Caki2 (cell line): ENCODE measurements around the gene ZDHHC8. TPM values are rescaled to one million over a fixed set of nuclear protein-coding genes. Genes with fewer than 3 reads are reported as not detected.
"Not testable (repeated sequence)": the region's sequence is repeated elsewhere in the genome, so short reads cannot be mapped to it uniquely, and the experiment has no call there.

Source experiments
- DNase-seq: peaks from one replicate; pipeline ENCODE4 v3.0.0-alpha.2; 2015; ENCODE audit warnings: low read depth
- in situ Hi-C: cut with HindIII; loops from 2 replicates; pipeline ENCODE4 v1.10.0; 2016; ENCODE audit warnings: low sequenced_read_pairs, low pct_unique_long_range_greater_than_20kb, mixed read lengths
- total RNA-seq: library from RNA; depleted of rRNA; stranded (reverse); fragments of >200 nt; shearing (Covaris generic); gene quantifications from 2 replicates; pipeline ENCODE4 v1.2.3, GENCODE V29; 2014; ENCODE audit warnings: low replicate concordance

The ZDHHC8 gene
- total RNA-seq, 1 experiment from 2014 or later: 12.6 TPM

DNA sequence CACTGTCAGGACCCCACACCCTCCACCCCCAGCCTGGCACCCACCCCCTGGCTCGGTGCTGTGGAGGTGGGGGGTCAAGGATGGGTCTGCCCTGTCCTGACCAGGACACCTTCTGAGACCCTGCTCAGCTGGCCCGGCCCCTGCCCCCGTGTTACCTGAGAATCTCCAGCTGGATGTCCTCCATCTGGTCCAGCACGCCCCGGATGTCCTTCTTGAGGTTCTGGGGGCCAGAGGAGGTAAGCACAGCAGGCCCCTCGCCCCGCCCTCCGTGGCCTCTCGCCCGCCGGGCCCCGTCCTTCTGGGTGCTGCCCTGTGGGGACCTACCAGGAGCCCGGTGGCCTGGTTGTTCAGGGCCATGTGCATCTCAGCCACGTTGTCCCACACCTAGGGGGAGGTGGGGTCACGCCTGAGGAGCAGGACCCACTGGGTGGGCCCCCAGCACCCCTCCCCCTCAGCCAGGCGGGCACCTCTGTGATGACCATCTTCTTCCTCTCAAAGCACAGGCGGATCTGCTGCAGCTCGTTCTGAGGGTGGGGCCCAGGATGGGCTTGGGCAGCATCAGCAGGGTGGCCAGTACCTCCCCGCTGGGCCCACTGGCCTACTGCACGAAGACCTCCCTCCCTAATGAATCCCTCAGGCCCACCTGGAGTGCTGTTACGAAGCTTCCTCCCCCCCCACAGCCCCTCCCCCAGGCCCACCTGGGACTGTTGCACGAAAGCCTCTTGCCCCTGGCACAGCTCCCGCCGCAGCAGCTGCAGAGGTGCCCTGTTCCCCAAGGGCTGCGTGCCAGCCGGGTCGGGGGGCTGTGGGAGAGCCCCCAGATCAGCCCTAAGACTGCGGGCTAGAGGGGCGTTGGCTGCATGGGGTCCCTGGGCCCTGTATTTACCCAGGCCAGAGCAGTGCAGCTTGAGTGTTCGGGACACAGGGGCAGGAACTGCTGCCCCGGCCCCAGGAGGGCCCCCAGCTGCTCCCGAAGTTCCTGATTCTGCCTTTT lies 17.9 kb downstream of the ZDHHC8 start:
- in situ Hi-C loops: no loop called here
- DNase-seq: no peak

GRCh38 chr22:20150381-20151275 lies 19.0 kb downstream of the ZDHHC8 start, which contains the start of gene CCDC188:
CCDC188 (minus strand) TSS chr22:20151055; CDS start chr22:20150986, 69 bp downstream.
- no peak for DNase-seq
- in situ Hi-C loops: no loop called here

DNA sequence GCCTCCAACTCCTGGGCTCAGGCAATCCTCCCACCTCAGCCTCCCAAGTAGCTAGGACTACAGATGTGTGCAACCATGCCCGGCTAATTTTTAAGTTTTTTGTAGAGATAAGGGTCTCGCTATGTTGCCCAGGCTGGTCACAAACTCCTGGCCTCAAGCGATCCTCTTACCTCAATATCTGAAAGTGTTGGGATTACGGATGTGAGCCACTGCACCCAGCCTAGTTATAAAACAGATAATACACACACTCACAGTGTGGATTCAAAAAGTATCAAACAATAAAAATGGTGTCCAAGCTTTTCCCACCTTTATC lies 19.6 kb downstream of the ZDHHC8 start:
- no peak for DNase-seq
- in situ Hi-C loops: no loop called here

DNA sequence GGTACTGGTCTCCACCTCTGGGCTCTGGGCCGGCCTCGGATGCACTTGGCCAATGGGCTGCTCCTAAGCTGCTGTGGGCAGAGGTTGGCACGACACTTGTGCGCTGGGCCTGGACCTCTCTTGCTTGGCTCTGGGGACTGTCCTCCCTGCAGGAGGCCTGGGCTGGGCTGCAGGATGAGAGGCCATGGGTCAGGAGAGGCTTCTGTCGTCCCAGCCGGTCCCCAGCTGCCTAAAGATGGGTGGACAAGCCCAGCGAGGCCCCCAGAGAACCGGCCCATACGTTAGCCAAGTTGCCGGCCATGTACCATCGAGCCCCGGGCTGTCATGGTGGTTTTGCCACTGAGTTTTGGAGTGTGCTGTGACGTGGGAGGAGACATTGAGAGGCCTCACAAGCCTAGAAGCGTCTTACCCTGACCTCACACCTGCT lies 20.9 kb downstream of the ZDHHC8 start:
- in situ Hi-C loops: no loop called here
- no peak for DNase-seq

DNA sequence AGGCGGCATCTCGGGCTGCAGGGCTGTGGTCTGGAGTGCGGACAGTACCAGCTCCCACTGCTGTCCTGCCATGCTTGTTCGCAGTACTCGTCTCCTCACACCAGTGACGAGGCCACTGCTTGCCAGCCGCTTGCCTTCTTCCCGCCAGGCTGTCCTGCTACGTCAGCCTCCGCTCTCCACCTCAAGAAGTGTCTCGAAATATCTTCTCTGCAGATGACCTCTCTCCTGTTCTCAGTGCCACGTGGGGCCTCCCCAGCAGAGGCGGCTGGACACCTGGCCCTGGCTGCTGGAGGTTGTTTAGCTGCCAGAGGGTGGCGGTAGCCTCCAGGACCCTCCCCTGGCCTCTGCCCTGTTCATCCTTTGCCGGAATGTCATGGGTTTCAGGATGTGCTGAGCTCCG lies 22.3 kb downstream of the ZDHHC8 start:
- in situ Hi-C loops: no loop called here
- DNase-seq: no peak

DNA sequence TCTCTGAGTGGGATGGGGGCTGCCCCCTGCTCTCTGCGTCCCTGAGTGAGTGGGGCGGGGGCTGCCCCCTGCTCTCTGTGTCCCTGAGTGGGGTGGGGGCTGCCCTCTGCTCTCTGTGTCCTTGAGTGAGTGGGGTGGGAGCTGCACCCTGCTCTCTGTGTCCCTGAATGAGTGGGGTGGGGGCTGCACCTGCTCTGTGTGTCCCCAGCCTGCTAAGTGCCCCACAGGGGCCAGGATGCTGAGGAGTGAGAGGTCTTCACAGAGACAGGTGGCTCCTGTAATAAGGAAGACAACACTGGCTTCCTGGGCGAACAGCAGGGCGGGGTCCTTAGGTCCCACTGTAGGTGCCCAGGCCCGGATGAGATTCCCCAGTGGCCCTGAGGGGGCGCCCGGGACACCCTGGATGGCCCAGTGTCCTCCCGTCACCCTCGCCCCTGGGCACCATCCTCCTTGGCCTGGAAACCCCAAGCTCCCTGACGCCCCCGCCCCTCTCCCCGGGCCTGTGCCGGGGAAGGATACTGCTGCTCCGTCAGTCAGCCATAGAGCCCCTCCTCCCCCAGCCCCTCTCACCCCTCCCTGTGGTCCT lies 23.1 kb downstream of the ZDHHC8 start:
- in situ Hi-C loops: no loop called here
- no peak for DNase-seq

DNA sequence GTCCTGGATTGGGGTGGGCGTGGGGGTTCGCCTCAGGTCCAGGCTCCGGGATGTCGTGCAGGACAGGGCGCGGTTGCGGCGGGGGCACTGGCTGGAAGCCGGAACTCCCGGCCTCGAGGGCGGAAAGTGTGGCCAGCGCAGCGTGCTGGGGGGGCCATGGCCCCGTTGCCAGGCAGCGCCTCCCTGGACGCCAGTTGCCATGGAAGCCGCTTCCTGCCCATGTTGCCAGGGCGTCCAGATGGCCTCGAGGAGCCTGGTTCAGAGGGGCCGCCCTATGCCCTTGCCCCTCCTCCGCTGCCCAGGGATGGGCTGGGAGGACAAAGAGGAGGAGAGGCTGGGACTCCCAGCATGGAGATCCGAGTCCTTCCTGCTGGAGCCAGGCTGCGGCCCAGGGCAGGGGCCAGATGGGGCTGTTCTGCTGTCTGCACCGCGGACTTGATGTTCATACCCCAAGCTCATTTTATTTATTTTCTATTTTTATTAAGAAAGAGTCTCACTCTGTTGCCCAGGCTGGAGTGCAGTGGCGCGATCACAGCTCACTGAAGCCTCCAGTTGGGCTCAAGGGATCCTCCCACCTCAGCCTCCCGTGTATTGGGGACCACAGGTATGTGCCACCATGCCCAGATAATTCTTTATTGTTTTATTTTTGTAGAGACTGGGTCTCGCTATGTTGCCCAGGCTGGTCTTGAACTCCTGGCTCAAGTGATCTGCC lies 23.9 kb downstream of the ZDHHC8 start:
- in situ Hi-C loops: no loop called here
- DNase-seq: no peak

DNA sequence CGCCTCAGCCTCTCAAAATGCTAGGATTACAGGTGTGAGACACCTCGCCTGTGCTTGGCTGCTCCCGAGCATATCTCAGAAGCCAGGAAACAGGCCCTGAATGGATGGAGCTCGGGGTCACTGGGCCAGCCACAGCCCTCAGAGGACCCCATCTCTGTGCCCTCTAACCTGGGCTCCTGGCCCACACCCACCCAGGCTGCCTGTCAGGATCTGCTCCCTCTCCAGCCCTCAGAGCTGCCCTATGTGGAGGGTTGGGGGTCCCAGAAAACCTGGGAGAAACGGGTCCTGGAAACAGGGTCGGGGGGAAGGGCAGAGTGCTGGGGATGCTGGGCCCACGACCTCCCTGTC lies 24.4 kb downstream of the ZDHHC8 start:
- no peak for DNase-seq
- in situ Hi-C loops: no loop called here

GRCh38 chr22:20156611-20157429 lies 25.2 kb downstream of the ZDHHC8 start:
- in situ Hi-C loops: no loop called here
- DNase-seq: peak; percentile 69

- DNase-seq: no peak
- in situ Hi-C loops: no loop called here
Measured at GRCh38 chr22:20157430-20158183, 26.0 kb downstream of the ZDHHC8 start.

- in situ Hi-C loops: no loop called here
- DNase-seq: no peak
Measured at GRCh38 chr22:20158391-20159036, 26.9 kb downstream of the ZDHHC8 start.

GRCh38 chr22:20159076-20159475 lies 27.5 kb downstream of the ZDHHC8 start:
- in situ Hi-C loops: no loop called here

GRCh38 chr22:20159531-20159930 lies 27.9 kb downstream of the ZDHHC8 start:
- DNase-seq, in situ Hi-C loops: not testable (repeated sequence)

More at GRCh38 chr22:20159076-20159475, 27.5 kb downstream of the ZDHHC8 start:
- no peak for DNase-seq

DNA sequence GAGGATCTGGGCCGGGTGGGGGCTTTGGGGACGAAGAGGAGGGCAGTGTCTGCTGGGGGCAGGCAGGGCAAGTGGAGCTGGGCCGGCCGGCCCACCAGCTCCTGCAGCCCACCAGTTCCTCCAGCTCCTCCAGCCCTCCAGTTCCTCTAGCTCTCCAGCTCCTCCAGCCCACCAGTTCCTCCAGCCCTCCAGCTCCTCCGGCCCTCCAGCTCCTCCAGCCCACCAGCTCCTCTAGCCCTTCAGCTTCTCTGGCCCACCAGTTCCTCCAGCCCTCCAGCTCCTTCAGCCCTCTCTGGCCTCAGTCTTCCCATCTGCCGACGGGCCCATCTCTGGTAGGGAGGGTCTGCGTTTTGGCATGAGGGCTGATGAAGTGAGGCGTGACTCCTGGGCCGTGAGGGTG lies 28.4 kb downstream of the ZDHHC8 start:
- no peak for DNase-seq
- in situ Hi-C loops: no loop called here

GRCh38 chr22:20164863-20165262 lies 33.3 kb downstream of the ZDHHC8 start:
- no peak for DNase-seq
- in situ Hi-C loops: no loop called here

DNA sequence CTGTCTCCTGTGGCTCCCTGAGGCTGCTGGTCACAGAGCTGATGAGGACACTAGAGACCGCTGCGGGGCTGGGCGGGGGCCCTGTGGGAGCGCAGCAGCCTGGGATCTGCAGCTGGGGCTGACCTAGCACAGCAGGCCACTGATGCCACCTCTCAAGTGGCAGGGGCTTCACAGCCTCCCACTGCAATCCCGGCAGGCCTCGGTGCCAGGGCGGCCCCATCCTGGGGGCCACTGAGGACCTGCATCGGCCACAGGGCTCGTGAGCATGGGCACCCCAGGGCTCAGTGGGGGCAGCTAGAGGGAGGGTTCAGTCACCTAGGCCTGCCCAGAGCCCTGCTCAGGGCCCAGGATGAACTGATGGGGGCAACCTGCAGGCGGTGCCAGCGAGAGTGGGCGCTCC lies 33.8 kb downstream of the ZDHHC8 start:
- in situ Hi-C loops: no loop called here
- no peak for DNase-seq
